Testis (tissue), 2 donors: ENCODE measurements around the gene CFDP1.

ENCODE experiments used
- POLR2A ChIP-seq: fragments of 450-650 bp; IDR thresholded peaks from one replicate; pipeline ENCODE4 v1.6.1; 2017; ENCODE audit warnings: antibody characterized with exemption, mild to moderate bottlenecking, moderate library complexity
- TF ChIP-seq, protein P1 (sequence below), 3 experiments: fragments of 450-650 bp in 2 of 3; fragments of 200-600 bp in 1 of 3; sonication (generic) in 1 of 3; IDR thresholded peaks; one replicate each; pipeline ENCODE4 v1.5.1; 2016 to 2019; ENCODE audit warnings: antibody characterized with exemption in 3 of 3, mild to moderate bottlenecking in 2 of 3, moderate library complexity in 1 of 3

DNA sequence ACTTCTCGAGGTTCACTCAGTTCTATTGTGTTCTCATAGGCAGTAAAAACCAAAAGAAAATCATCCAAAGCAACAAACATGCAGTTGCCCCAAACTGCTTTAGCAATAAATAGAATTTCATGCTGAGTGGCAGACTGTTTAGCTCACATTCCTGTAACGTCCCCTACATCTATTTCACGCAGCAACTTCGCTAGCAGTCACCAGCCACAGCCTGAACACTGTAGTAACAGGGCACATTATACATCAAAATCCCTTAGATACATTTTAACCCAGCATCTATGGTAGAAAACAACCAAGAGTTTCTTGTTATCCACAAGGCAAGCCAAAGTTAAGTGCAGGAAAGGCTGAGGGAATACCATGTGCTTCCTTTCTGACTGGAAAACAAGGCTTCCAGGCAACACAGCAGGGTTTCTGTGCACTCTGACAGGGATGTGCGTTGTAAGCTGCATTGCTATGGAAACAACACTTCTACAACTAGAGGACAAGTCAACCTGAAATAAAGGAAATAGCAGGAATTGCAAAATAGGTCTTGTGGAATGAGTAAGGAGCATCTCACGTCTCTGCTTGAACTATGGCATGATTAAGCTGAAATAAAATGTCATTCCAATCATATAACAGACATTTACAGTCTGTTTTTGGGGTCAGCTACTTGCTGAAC, 55.4 kb downstream of the CFDP1 start:
- TF ChIP-seq, protein P1, sequence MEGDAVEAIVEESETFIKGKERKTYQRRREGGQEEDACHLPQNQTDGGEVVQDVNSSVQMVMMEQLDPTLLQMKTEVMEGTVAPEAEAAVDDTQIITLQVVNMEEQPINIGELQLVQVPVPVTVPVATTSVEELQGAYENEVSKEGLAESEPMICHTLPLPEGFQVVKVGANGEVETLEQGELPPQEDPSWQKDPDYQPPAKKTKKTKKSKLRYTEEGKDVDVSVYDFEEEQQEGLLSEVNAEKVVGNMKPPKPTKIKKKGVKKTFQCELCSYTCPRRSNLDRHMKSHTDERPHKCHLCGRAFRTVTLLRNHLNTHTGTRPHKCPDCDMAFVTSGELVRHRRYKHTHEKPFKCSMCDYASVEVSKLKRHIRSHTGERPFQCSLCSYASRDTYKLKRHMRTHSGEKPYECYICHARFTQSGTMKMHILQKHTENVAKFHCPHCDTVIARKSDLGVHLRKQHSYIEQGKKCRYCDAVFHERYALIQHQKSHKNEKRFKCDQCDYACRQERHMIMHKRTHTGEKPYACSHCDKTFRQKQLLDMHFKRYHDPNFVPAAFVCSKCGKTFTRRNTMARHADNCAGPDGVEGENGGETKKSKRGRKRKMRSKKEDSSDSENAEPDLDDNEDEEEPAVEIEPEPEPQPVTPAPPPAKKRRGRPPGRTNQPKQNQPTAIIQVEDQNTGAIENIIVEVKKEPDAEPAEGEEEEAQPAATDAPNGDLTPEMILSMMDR (IDR thresholded peaks at IDR 0.05), result no peak
- TF ChIP-seq POLR2A, result no peak
